Stimulated activated naive B cell treated with anti-CD40 and anti-IgM and Interleukin-4, amounts not matched to agents 10 μg/mL and 1 μg/mL and 100 μg/mL, for 72 hours (primary cell): Measurements from ENCODE around the gene LIMCH1.
A peak's percentile ranks its signal among the peaks of the same experiment; 100 is the strongest.
"Not testable (repeated sequence)": the region's sequence is repeated elsewhere in the genome, so short reads cannot be mapped to it uniquely, and the experiment has no call there.

ENCODE experiments used
- ATAC-seq, 2 donors: fragments of 150-1000 bp; cut with Tn5 transposase; replicated peaks; 2 replicates each; pipeline ENCODE4 v1.10.0; 2021; ENCODE audit warnings: moderate library complexity in 1 of 2
- DNase-seq: peaks from one replicate; pipeline ENCODE4 v3.0.0; 2021
- H3K27ac Mint-ChIP-seq: one replicate; pipeline ENCODE4 v1.8.0; 2022; ENCODE audit warnings: mild to moderate bottlenecking, mixed read lengths
- H3K27me3 Mint-ChIP-seq, 2 donors: one replicate each; pipeline ENCODE4 v1.8.0; 2022; ENCODE audit warnings: mixed read lengths in 2 of 2
- H3K36me3 Mint-ChIP-seq, 2 donors: one replicate each; pipeline ENCODE4 v1.8.0; 2022; ENCODE audit warnings: mixed read lengths in 2 of 2, mild to moderate bottlenecking in 1 of 2
- H3K4me1 Mint-ChIP-seq, 2 donors: one replicate each; pipeline ENCODE4 v1.8.0; 2022; ENCODE audit warnings: mixed read lengths in 2 of 2, mild to moderate bottlenecking in 1 of 2
- H3K4me3 Mint-ChIP-seq, 2 donors: one replicate each; pipeline ENCODE4 v1.8.0; 2022; ENCODE audit warnings: mild to moderate bottlenecking in 2 of 2, mixed read lengths in 2 of 2, moderate library complexity in 1 of 2
- H3K9me3 Mint-ChIP-seq, 2 donors: one replicate each; pipeline ENCODE4 v1.8.0; 2022; ENCODE audit warnings: mixed read lengths in 2 of 2, mild to moderate bottlenecking in 1 of 2

Gene LIMCH1

GRCh38 chr4:41692717-41693345 lies 154.9 kb downstream of the LIMCH1 start:
- peaks cover 7 to 14% of the 10 kb centered on the region in 2 donors for H3K27me3 Mint-ChIP-seq
- H3K36me3 Mint-ChIP-seq = no peaks in the 10 kb centered on the region
- peaks cover 0 to 2% of the 10 kb centered on the region in 2 donors for H3K4me1 Mint-ChIP-seq
- no peak overlapping the region for H3K27ac Mint-ChIP-seq
- no peaks in the 10 kb centered on the region for H3K9me3 Mint-ChIP-seq
- peak; percentile 39 to 41 for ATAC-seq
- H3K4me3 Mint-ChIP-seq = no peak overlapping the region
- peak; percentile 1 for DNase-seq

GRCh38 chr4:41693629-41694028 lies 155.7 kb downstream of the LIMCH1 start:
- Mint-ChIP-seq H3K36me3 (no peaks in the 10 kb centered on the region), H3K27ac (no peak overlapping the region), H3K9me3 (no peaks in the 10 kb centered on the region), H3K27me3 (peaks cover 7 to 19% of the 10 kb centered on the region in 2 donors), H3K4me3 (no peak overlapping the region), H3K4me1 (peaks cover 0 to 2% of the 10 kb centered on the region in 2 donors)
- DNase-seq = no peak
- ATAC-seq = peak; percentile 38 to 45

GRCh38 chr4:41696131-41696530 lies 158.2 kb downstream of the LIMCH1 start:
- DNase-seq (no peak), ATAC-seq (no peak)
- Mint-ChIP-seq H3K36me3 (no peaks in the 10 kb centered on the region), H3K4me3 (no peak overlapping the region), H3K9me3 (no peaks in the 10 kb centered on the region), H3K27me3 (peaks cover 7 to 23% of the 10 kb centered on the region in 2 donors), H3K4me1 (peaks cover 0 to 2% of the 10 kb centered on the region in 2 donors), H3K27ac (no peak overlapping the region)

- Mint-ChIP-seq H3K4me1 (peaks cover 0 to 2% of the 10 kb centered on the region in 2 donors), H3K27ac (no peak overlapping the region), H3K9me3 (no peaks in the 10 kb centered on the region), H3K27me3 (peaks cover 7 to 27% of the 10 kb centered on the region in 2 donors), H3K36me3 (no peaks in the 10 kb centered on the region), H3K4me3 (no peak overlapping the region)
- ATAC-seq (no peak), DNase-seq (no peak)
These were observed 158.8 kb downstream of the LIMCH1 start for GRCh38 chr4:41696763-41697162.

- Mint-ChIP-seq H3K27ac (no peak overlapping the region), H3K27me3 (peaks cover 5 to 33% of the 10 kb centered on the region in 2 donors), H3K36me3 (no peaks in the 10 kb centered on the region), H3K9me3 (peaks cover 0 to 4% of the 10 kb centered on the region in 2 donors), H3K4me3 (no peak overlapping the region), H3K4me1 (no peaks in the 10 kb centered on the region)
- ATAC-seq = no peak
- DNase-seq = no peak
These were observed 164.0 kb downstream of the LIMCH1 start for GRCh38 chr4:41701983-41702382.

- Mint-ChIP-seq H3K4me3 (no peak overlapping the region), H3K27me3 (peaks cover 5 to 33% of the 10 kb centered on the region in 2 donors), H3K36me3 (no peaks in the 10 kb centered on the region), H3K4me1 (no peaks in the 10 kb centered on the region), H3K9me3 (peaks cover 0 to 4% of the 10 kb centered on the region in 2 donors), H3K27ac (no peak overlapping the region)
- no peak for ATAC-seq
- DNase-seq = no peak
These were observed 164.8 kb downstream of the LIMCH1 start for GRCh38 chr4:41702770-41703169.

- H3K27ac Mint-ChIP-seq = no peak overlapping the region
These were observed 165.8 kb downstream of the LIMCH1 start for GRCh38 chr4:41703785-41704184.

GRCh38 chr4:41709844-41710481 lies 172.0 kb downstream of the LIMCH1 start:
- no peaks in the 10 kb centered on the region for H3K4me1 Mint-ChIP-seq
- H3K27ac Mint-ChIP-seq = no peak overlapping the region
- H3K9me3 Mint-ChIP-seq = peaks cover 0 to 9% of the 10 kb centered on the region in 2 donors
- H3K36me3 Mint-ChIP-seq = no peaks in the 10 kb centered on the region
- peaks cover 12 to 16% of the 10 kb centered on the region in 2 donors for H3K27me3 Mint-ChIP-seq
- no peak for DNase-seq
- no peak for ATAC-seq
- H3K4me3 Mint-ChIP-seq = no peak overlapping the region

More at GRCh38 chr4:41703785-41704184, 165.8 kb downstream of the LIMCH1 start:
- no peak for DNase-seq
- Mint-ChIP-seq H3K4me3 (no peak overlapping the region), H3K4me1 (no peaks in the 10 kb centered on the region), H3K9me3 (peaks cover 0 to 4% of the 10 kb centered on the region in 2 donors), H3K36me3 (no peaks in the 10 kb centered on the region), H3K27me3 (peaks cover 9 to 31% of the 10 kb centered on the region in 2 donors)
- ATAC-seq = no peak

- H3K4me1 Mint-ChIP-seq, H3K9me3 Mint-ChIP-seq: not testable (repeated sequence)
These were observed 173.7 kb downstream of the LIMCH1 start for GRCh38 chr4:41711654-41712053.

GRCh38 chr4:41712425-41712824 lies 174.5 kb downstream of the LIMCH1 start:
- Mint-ChIP-seq H3K27ac (no peak overlapping the region), H3K4me3 (no peak overlapping the region), H3K36me3 (no peaks in the 10 kb centered on the region), H3K4me1 (no peaks in the 10 kb centered on the region), H3K27me3 (peaks cover 8 to 11% of the 10 kb centered on the region in 2 donors), H3K9me3 (peaks cover 0 to 4% of the 10 kb centered on the region in 2 donors)
- ATAC-seq (no peak), DNase-seq (no peak)

More at GRCh38 chr4:41711654-41712053, 173.7 kb downstream of the LIMCH1 start:
- ATAC-seq, H3K27ac Mint-ChIP-seq, H3K4me3 Mint-ChIP-seq, DNase-seq, H3K36me3 Mint-ChIP-seq: not testable (repeated sequence)
- peaks cover 8 to 11% of the 10 kb centered on the region in 2 donors for H3K27me3 Mint-ChIP-seq

- Mint-ChIP-seq H3K27ac (no peak overlapping the region), H3K36me3 (no peaks in the 10 kb centered on the region), H3K9me3 (peaks cover 0 to 4% of the 10 kb centered on the region in 2 donors), H3K27me3 (peaks cover 3 to 5% of the 10 kb centered on the region in 2 donors), H3K4me1 (no peaks in the 10 kb centered on the region), H3K4me3 (no peak overlapping the region)
- ATAC-seq (no peak), DNase-seq (no peak)
These were observed 175.8 kb downstream of the LIMCH1 start for GRCh38 chr4:41713768-41714167.

GRCh38 chr4:41714364-41715000 lies 176.5 kb downstream of the LIMCH1 start:
- ATAC-seq = no peak
- no peak overlapping the region for H3K27ac Mint-ChIP-seq
- DNase-seq = no peak
- no peaks in the 10 kb centered on the region for H3K36me3 Mint-ChIP-seq
- no peak overlapping the region for H3K4me3 Mint-ChIP-seq
- peaks cover 0 to 4% of the 10 kb centered on the region in 2 donors for H3K9me3 Mint-ChIP-seq
- no peaks in the 10 kb centered on the region for H3K4me1 Mint-ChIP-seq
- H3K27me3 Mint-ChIP-seq = peaks cover 0 to 4% of the 10 kb centered on the region in 2 donors

- H3K36me3 Mint-ChIP-seq = no peaks in the 10 kb centered on the region
- H3K9me3 Mint-ChIP-seq = peaks cover 0 to 8% of the 10 kb centered on the region in 2 donors
- no peaks in the 10 kb centered on the region for H3K4me1 Mint-ChIP-seq
- ATAC-seq (no peak), DNase-seq (no peak)
- H3K27ac Mint-ChIP-seq = no peak overlapping the region
- H3K4me3 Mint-ChIP-seq = no peak overlapping the region
- peaks cover 4 to 8% of the 10 kb centered on the region in 2 donors for H3K27me3 Mint-ChIP-seq
These were observed 177.2 kb downstream of the LIMCH1 start for GRCh38 chr4:41715155-41715554.

GRCh38 chr4:41718907-41719306 lies 180.9 kb downstream of the LIMCH1 start:
- peaks cover 4 to 6% of the 10 kb centered on the region in 2 donors for H3K27me3 Mint-ChIP-seq
- H3K27ac Mint-ChIP-seq = no peak overlapping the region
- no peak for DNase-seq
- no peak for ATAC-seq
- peaks cover 0 to 5% of the 10 kb centered on the region in 2 donors for H3K9me3 Mint-ChIP-seq
- no peak overlapping the region for H3K4me3 Mint-ChIP-seq
- H3K36me3 Mint-ChIP-seq = no peaks in the 10 kb centered on the region
- no peaks in the 10 kb centered on the region for H3K4me1 Mint-ChIP-seq
